Activated effector memory CD4-positive, alpha-beta T cell treated with Interleukin-2 at 50 U/mL for 16 hours (primary cell): ENCODE results near the gene HEPHL1.
"Not testable (repeated sequence)": the region's sequence is repeated elsewhere in the genome, so short reads cannot be mapped to it uniquely, and the experiment has no call there.

Experiments
- DNase-seq: peaks from one replicate; pipeline ENCODE4 v3.0.0-alpha.2; 2020

HEPHL1 gene

GRCh38 chr11:94089341-94089740 lies 68.2 kb downstream of the HEPHL1 start:
- no peak for DNase-seq

- no peak for DNase-seq
Measured at GRCh38 chr11:94090401-94090800, 69.2 kb downstream of the HEPHL1 start.

- DNase-seq: no peak
Measured at GRCh38 chr11:94091091-94091490, 69.9 kb downstream of the HEPHL1 start.

GRCh38 chr11:94100253-94100652 lies 79.1 kb downstream of the HEPHL1 start:
- DNase-seq: no peak

- DNase-seq: no peak
Measured at GRCh38 chr11:94103471-94103870, 82.3 kb downstream of the HEPHL1 start.

GRCh38 chr11:94104734-94105133 lies 83.6 kb downstream of the HEPHL1 start:
- DNase-seq: no peak

- DNase-seq: no peak
Measured at GRCh38 chr11:94106716-94107115, 85.6 kb downstream of the HEPHL1 start.

GRCh38 chr11:94107363-94107762 lies 86.2 kb downstream of the HEPHL1 start:
- DNase-seq: no peak

- DNase-seq: no peak
Measured at GRCh38 chr11:94111241-94111640, 90.1 kb downstream of the HEPHL1 start.

GRCh38 chr11:94111660-94112059 lies 90.5 kb downstream of the HEPHL1 start:
- DNase-seq: no peak

- no peak for DNase-seq
Measured at GRCh38 chr11:94112206-94112953, 91.2 kb downstream of the HEPHL1 start.

GRCh38 chr11:94117197-94117574 lies 96.0 kb downstream of the HEPHL1 start:
- no peak for DNase-seq

GRCh38 chr11:94117871-94118270 lies 96.7 kb downstream of the HEPHL1 start:
- no peak for DNase-seq

- not testable (repeated sequence) for DNase-seq
Measured at GRCh38 chr11:94119676-94120075, 98.5 kb downstream of the HEPHL1 start.

GRCh38 chr11:94120516-94120915 lies 99.4 kb downstream of the HEPHL1 start:
- DNase-seq: not testable (repeated sequence)

GRCh38 chr11:94120946-94121345 lies 99.8 kb downstream of the HEPHL1 start:
- no peak for DNase-seq

- DNase-seq: no peak
Measured at GRCh38 chr11:94125407-94126115, 104.4 kb downstream of the HEPHL1 start.

- no peak for DNase-seq
Measured at GRCh38 chr11:94127638-94128037, 106.5 kb downstream of the HEPHL1 start.

- no peak for DNase-seq
Measured at GRCh38 chr11:94128291-94128745, 107.2 kb downstream of the HEPHL1 start.

- peak; percentile 67 for DNase-seq
Measured at GRCh38 chr11:94128746-94129511, 107.8 kb downstream of the HEPHL1 start, which contains the start of gene PANX1. PANX1 (plus strand) TSS chr11:94128841; CDS start chr11:94129313, 472 bp downstream.

GRCh38 chr11:94129512-94130297 lies 108.6 kb downstream of the HEPHL1 start:
- DNase-seq: peak; percentile 10

- DNase-seq: no peak
Measured at GRCh38 chr11:94130298-94131046, 109.3 kb downstream of the HEPHL1 start.
